K562 (cell line): ENCODE results near the gene INSR. TPM values are rescaled to one million over a fixed set of nuclear protein-coding genes. Genes with fewer than 3 reads are reported as not detected.

Experiments
- ATAC-seq: fragments of 200-7000 bp; cut with Tn5 transposase; 3 replicates; pipeline ENCODE4 v1.9.1; 2020; ENCODE audit warnings: moderate library complexity
- BruUV-seq: library from RNA; stranded (reverse); fragments of 400-500 nt; replicated peaks from 2 replicates; lab custom pipeline; 2021; lab: Mats Ljungman, UMichigan
- CTCF ChIA-PET: fragments of 300-600 bp; formaldehyde crosslinking; extraction: SDS; loops from one replicate; lab custom pipeline; 2021; ENCODE audit warnings: low intra/inter-chr PET ratio; lab: Yijun Ruan, JAX
- POLR2A ChIA-PET: fragments of 300-600, 350-650 bp; sonication (Branson Sonifier 250); formaldehyde crosslinking; extraction: SDS; loops from one replicate; lab custom pipeline; 2021; ENCODE audit warnings: antibody characterized with exemption, inconsistent platforms; lab: Yijun Ruan, JAX
- DNase-seq, 4 experiments: peaks; one replicate each; pipeline versions ENCODE4 v3.0.0 to v3.0.0-alpha.2; 2011 to 2018; ENCODE audit warnings: low spot score in 3 of 4, mixed read lengths in 3 of 4; ENCODE audit errors: extremely low read depth in 1 of 4
- FAIRE-seq: peaks from 2 replicates; lab custom pipeline; 2011; peaks lifted over from hg19 to GRCh38; lab: Jason Lieb, UNC
- H2AFZ ChIP-seq: 2 replicates; pipeline ENCODE4 v1.6.0; 2011; ENCODE audit warnings: low read depth, low read length, control low read depth, inconsistent platforms
- H3K27ac ChIP-seq: fragments of 200-600 bp; 3 replicates; pipeline ENCODE4 v1.8.0; 2011; ENCODE audit warnings: low read depth, mild to moderate bottlenecking, control low read depth, inconsistent platforms, low read length, moderate library complexity, mixed read lengths; ENCODE audit errors: extremely low read depth
- H3K27me3 ChIP-seq, 2 experiments: fragments of 300-600 bp in 1 of 2; 2 replicates in 1 of 2; 3 replicates in 1 of 2; pipeline versions ENCODE4 v1.6.0 to v1.8.0; 2011; ENCODE audit warnings: inconsistent platforms in 2 of 2, low read length in 2 of 2, mild to moderate bottlenecking in 1 of 2, mixed read lengths in 1 of 2, moderate library complexity in 1 of 2; ENCODE audit not compliant: control insufficient read depth in 2 of 2, insufficient read depth in 2 of 2
- H3K36me3 ChIP-seq: fragments of 300-600 bp; 3 replicates; pipeline ENCODE4 v1.8.0; 2011; ENCODE audit warnings: mild to moderate bottlenecking, low read length, inconsistent platforms; ENCODE audit not compliant: control insufficient read depth, insufficient read depth
- H3K4me1 ChIP-seq, 2 experiments: fragments of 200-600 bp in 1 of 2; replicated peaks in 1 of 2; 2 replicates in 1 of 2; 3 replicates in 1 of 2; pipeline versions ENCODE4 v1.5.1 to v1.8.0; 2011; ENCODE audit warnings: inconsistent platforms in 2 of 2, low read length in 2 of 2, mild to moderate bottlenecking in 1 of 2, mixed read lengths in 1 of 2, moderate library complexity in 1 of 2; ENCODE audit not compliant: control insufficient read depth in 2 of 2, insufficient read depth in 2 of 2
- H3K4me2 ChIP-seq: 2 replicates; pipeline ENCODE4 v1.6.1; 2011; ENCODE audit warnings: low read length, control low read depth, inconsistent platforms, mixed read lengths; ENCODE audit not compliant: insufficient read depth
- H3K4me3 ChIP-seq: fragments of 200-600 bp; sonication (generic), shearing (Covaris generic); 2 replicates; pipeline ENCODE4 v1.5.1; 2016; ENCODE audit warnings: control low read depth, inconsistent platforms
- H3K79me2 ChIP-seq: fragments of 200-600 bp; 3 replicates; pipeline ENCODE4 v1.8.0; 2011; ENCODE audit warnings: low read length, inconsistent platforms; ENCODE audit not compliant: control insufficient read depth, insufficient read depth
- H3K9ac ChIP-seq, 2 experiments: 2 replicates each; pipeline versions ENCODE4 v1.6.0 to v1.6.1; 2011; ENCODE audit warnings: low read depth in 2 of 2, low read length in 2 of 2, control low read depth in 1 of 2, inconsistent platforms in 1 of 2, mild to moderate bottlenecking in 1 of 2, mixed read lengths in 1 of 2; ENCODE audit not compliant: insufficient read depth in 1 of 2
- H3K9me1 ChIP-seq: one replicate; pipeline ENCODE4 v1.6.0; 2011; ENCODE audit warnings: inconsistent platforms, mild to moderate bottlenecking, low read length, moderate library complexity; ENCODE audit not compliant: control insufficient read depth, insufficient read depth
- H3K9me3 ChIP-seq: replicated peaks from 2 replicates; pipeline ENCODE4 v1.5.1; 2011; ENCODE audit warnings: low read depth, low read length, inconsistent platforms; ENCODE audit not compliant: control insufficient read depth, insufficient read depth
- H4K20me1 ChIP-seq: replicated peaks from 2 replicates; pipeline ENCODE4 v1.6.1; 2011; ENCODE audit warnings: low read length, inconsistent platforms, mixed read lengths; ENCODE audit not compliant: control insufficient read depth, insufficient read depth
- RFX5 ChIP-seq: IDR thresholded peaks from 2 replicates; pipeline ENCODE4 v1.6.1; 2011; ENCODE audit warnings: low read depth, mild to moderate bottlenecking, improper control_type of control experiment, low read length
- WGBS: fragments of 100-300 bp; shearing (Covaris generic); methylation state at CpG from one replicate; pipeline ENCODE4 v1.1.6; 2016; ENCODE audit warnings: low coverage, mixed read lengths; ENCODE audit not compliant: insufficient coverage; ENCODE audit errors: missing lambda C conversion rate; 5-methylcytosine and 5-hydroxymethylcytosine counted together
- in situ Hi-C: fragments of 300-500 bp; cut with MboI; formaldehyde crosslinking; loops from 4 replicates; pipeline ENCODE4 v1.15.0; 2018; ENCODE audit warnings: inconsistent platforms, mixed read lengths
- intact Hi-C: fragments of 100-400 bp; cut with micrococcal nuclease; formaldehyde crosslinking; loops from 2 replicates; pipeline ENCODE4 v1.14.2; 2022
- polyA plus RNA-seq, 8 experiments: library from polyadenylated mRNA; depleted of rRNA in 4 of 8; stranded (reverse) in 5 of 8; unstranded in 3 of 8; fragments of >200 nt; fragmentation: Nextera tagmentation in 2 of 8; fragmentation: Illumina TruSeq in 1 of 8; extraction: Ambion mirVana in 2 of 8; extraction: Trizol in 1 of 8; gene quantifications; 2 replicates each; pipeline versions ENCODE4 v1.2.1 to v1.2.3, GENCODE V29; 2011 to 2014; ENCODE audit warnings: inconsistent platforms in 1 of 8, missing spikeins in 1 of 8
- total RNA-seq, 7 experiments: library from RNA; depleted of rRNA in 6 of 7; stranded (reverse); fragments of >200 nt in 6 of 7; fragmentation: Illumina TruSeq in 2 of 7; extraction: Trizol in 2 of 7; gene quantifications; 2 replicates each; pipeline versions ENCODE4 v1.2.1 to v1.2.3, GENCODE V29; 2011 to 2021; ENCODE audit warnings: low replicate concordance in 1 of 7
- TF ChIP-seq, protein P1 (sequence below): IDR thresholded peaks from 2 replicates; pipeline ENCODE4 v1.6.1; 2016; ENCODE audit warnings: missing genetic modification characterization, missing compliant biosample characterization

The INSR gene
- total and polyA plus RNA-seq, 9 of the 15 experiments (the other 6 are each of a cell fraction or from before 2014, with no cell fraction given): 0.04 to 0.88 (median 0.41) TPM

DNA sequence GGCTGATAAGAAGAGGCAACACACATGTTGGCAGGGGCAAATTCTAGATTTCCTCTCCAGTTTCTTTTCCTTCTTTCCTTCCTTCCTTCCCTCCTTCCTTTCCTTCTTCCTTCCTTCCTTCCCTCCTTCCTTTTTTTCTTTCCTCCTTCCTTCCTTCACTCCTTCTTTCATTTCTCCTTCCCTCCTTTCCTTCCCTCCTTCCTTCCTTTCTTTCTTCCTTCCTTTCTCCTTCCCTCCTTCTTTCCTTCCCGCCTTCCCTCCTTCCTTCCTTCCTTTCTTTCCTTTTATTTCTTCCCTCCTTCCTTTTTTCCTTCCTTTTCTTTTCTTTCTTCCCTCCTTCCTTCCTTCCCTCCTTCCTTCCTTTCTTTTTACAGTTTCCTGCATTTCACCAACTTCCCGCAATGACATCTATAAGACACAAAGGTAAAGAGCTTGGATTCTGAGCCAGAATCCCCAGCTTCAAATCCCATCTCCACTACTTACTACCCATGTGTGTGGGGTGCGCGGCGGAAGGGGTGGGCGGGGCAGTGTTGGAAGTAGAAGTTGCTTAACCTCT lies 35.3 kb downstream of the INSR start:
- Histone ChIP-seq H3K27ac (no peak overlapping the region), H3K9ac (no peak overlapping the region), H3K4me1 (no peaks in the 10 kb centered on the region; a peak in 1 of 5 replicates), H3K9me1 (no peaks in the 10 kb centered on the region), H2AFZ (no peak overlapping the region), H3K4me2 (no peak overlapping the region), H3K9me3 (no peaks in the 10 kb centered on the region), H4K20me1 (no peaks in the 10 kb centered on the region), H3K36me3 (no peaks in the 10 kb centered on the region), H3K4me3 (no peak overlapping the region), H3K79me2 (no peaks in the 10 kb centered on the region), H3K27me3 (peaks cover 15 to 30% of the 10 kb centered on the region in 2 experiments; a peak in 4 of 5 replicates)
- intact Hi-C loops (no loop called here), in situ Hi-C loops (no loop called here)
- CTCF ChIA-PET: interaction anchor here (0.6 kb wide), 1 partner anchor 80 kb away, joined by 3 read pairs; no protein-coding TSS in a partner anchor
- BruUV-seq: no TSS peak
- ATAC-seq: no peak
- POLR2A ChIA-PET: interaction anchor here (0.6 to 1.1 kb wide), 3 partner anchors 9 to 39 kb away, joined by 3 to 4 read pairs (median 3); no protein-coding TSS in a partner anchor
- no peak for DNase-seq
- WGBS: 0% methylated on average over 6 of the region's 6 CpGs
- TF ChIP-seq, protein P1, sequence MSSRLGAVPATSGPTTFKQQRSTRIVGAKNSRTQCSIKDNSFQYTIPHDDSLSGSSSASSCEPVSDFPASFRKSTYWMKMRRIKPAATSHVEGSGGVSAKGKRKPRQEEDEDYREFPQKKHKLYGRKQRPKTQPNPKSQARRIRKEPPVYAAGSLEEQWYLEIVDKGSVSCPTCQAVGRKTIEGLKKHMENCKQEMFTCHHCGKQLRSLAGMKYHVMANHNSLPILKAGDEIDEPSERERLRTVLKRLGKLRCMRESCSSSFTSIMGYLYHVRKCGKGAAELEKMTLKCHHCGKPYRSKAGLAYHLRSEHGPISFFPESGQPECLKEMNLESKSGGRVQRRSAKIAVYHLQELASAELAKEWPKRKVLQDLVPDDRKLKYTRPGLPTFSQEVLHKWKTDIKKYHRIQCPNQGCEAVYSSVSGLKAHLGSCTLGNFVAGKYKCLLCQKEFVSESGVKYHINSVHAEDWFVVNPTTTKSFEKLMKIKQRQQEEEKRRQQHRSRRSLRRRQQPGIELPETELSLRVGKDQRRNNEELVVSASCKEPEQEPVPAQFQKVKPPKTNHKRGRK: peak; percentile 96
- TF ChIP-seq RFX5: no peak
- FAIRE-seq: no peak
